ENCODE results near the gene CCL4. TPM values are rescaled to one million over a fixed set of nuclear protein-coding genes. Genes with fewer than 3 reads are reported as not detected.
"Not testable (repeated sequence)": the region's sequence is repeated elsewhere in the genome, so short reads cannot be mapped to it uniquely, and the experiment has no call there.

The CCL4 gene
- total RNA-seq, 4 donors from 2014 or later = 1.0 to 2.5 (median 1.5) TPM

DNA sequence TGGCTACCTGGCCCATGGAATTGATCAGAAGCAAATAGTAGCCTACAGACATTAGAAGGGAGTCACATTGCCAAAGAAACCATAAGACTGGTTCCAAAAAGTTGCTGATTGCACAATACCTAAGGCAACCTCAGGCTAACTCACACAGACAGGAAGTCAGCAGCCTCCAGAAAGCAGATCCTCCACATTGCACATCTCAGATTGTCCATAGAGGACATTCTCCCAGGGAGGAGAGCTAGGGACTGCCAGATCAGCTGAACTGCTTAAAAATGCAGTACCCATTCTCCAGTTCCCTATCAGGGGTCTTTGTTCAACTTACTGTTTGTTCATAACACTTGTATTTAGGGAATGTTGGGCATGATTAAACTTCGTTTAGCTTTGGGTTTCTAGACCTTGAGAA is 17.9 kb upstream of the CCL4 start:
- no peaks in the 10 kb centered on the region for H3K4me1 ChIP-seq
- no peak for TF ChIP-seq POLR2A (IDR thresholded peaks at IDR 0.05)
- no peaks in the 10 kb centered on the region for H3K36me3 ChIP-seq
- intact Hi-C loops (cut with DNase I; ENCODE audit: low total_unique reads) = no loop called here
- H3K27ac ChIP-seq = no peak overlapping the region
- H3K27me3 ChIP-seq = no peaks in the 10 kb centered on the region
- DNase-seq = no peak
- H3K4me3 ChIP-seq = no peak overlapping the region
- H3K9me3 ChIP-seq = no peaks in the 10 kb centered on the region

GRCh38 chr17:36086791-36087190 is 16.8 kb upstream of the CCL4 start:
- Histone ChIP-seq H3K27me3 (no peaks in the 10 kb centered on the region), H3K36me3 (no peaks in the 10 kb centered on the region), H3K4me1 (no peaks in the 10 kb centered on the region), H3K9me3 (no peaks in the 10 kb centered on the region), H3K4me3 (no peak overlapping the region), H3K27ac (no peak overlapping the region)
- no peak for TF ChIP-seq POLR2A (IDR thresholded peaks at IDR 0.05)
- TF ChIP-seq, protein P1, sequence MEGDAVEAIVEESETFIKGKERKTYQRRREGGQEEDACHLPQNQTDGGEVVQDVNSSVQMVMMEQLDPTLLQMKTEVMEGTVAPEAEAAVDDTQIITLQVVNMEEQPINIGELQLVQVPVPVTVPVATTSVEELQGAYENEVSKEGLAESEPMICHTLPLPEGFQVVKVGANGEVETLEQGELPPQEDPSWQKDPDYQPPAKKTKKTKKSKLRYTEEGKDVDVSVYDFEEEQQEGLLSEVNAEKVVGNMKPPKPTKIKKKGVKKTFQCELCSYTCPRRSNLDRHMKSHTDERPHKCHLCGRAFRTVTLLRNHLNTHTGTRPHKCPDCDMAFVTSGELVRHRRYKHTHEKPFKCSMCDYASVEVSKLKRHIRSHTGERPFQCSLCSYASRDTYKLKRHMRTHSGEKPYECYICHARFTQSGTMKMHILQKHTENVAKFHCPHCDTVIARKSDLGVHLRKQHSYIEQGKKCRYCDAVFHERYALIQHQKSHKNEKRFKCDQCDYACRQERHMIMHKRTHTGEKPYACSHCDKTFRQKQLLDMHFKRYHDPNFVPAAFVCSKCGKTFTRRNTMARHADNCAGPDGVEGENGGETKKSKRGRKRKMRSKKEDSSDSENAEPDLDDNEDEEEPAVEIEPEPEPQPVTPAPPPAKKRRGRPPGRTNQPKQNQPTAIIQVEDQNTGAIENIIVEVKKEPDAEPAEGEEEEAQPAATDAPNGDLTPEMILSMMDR (IDR thresholded peaks at IDR 0.05) = no peak
- intact Hi-C loops (cut with DNase I; ENCODE audit: low total_unique reads) = no loop called here
- DNase-seq = no peak

GRCh38 chr17:36087471-36087870 is 16.2 kb upstream of the CCL4 start:
- H3K4me3 ChIP-seq; H3K27ac ChIP-seq; H3K4me1 ChIP-seq; H3K9me3 ChIP-seq; H3K27me3 ChIP-seq; H3K36me3 ChIP-seq; DNase-seq; intact Hi-C loops (cut with DNase I; ENCODE audit: low total_unique reads): not testable (repeated sequence)

GRCh38 chr17:36087897-36088572 is 15.6 kb upstream of the CCL4 start:
- H3K27ac ChIP-seq; H3K27me3 ChIP-seq; DNase-seq; H3K4me3 ChIP-seq; intact Hi-C loops (cut with DNase I; ENCODE audit: low total_unique reads); H3K36me3 ChIP-seq; H3K4me1 ChIP-seq; H3K9me3 ChIP-seq: not testable (repeated sequence)

DNA sequence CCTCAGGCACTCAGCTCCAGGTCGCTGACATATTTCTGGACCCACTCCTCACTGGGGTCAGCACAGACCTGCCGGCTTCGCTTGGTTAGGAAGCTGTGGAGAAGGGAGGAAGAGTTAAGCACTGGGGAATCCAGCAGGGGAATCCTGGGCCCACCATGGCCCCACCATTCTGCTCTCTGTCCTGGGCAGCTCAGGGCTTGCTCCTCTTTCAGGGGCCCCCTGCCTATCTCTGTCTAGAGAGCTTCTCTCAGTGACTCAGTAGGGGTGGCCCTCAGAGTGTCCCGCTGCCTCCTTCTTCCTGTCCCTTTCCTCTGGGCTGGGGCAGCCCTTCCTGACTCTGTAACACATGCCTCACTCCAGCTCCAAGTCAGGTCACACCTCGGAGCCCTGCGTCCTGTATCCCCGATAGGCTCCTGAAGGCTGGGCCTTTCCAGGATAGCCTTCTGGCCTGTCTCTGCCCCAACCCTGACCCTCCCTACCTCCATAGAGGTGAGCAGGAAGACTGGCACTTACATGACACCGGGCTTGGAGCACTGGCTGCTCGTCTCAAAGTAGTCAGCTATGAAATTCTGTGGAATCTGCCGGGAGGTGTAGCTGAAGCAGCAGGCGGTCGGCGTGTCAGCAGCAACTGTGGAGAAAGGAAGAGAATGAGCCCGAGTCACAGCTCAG is 14.8 kb upstream of the CCL4 start:
- TF ChIP-seq, protein P1 (IDR thresholded peaks at IDR 0.05) = no peak
- no peak for TF ChIP-seq POLR2A (IDR thresholded peaks at IDR 0.05)
- no peak overlapping the region for H3K27ac ChIP-seq
- no peaks in the 10 kb centered on the region for H3K36me3 ChIP-seq
- H3K4me1 ChIP-seq = no peaks in the 10 kb centered on the region
- intact Hi-C loops (cut with DNase I; ENCODE audit: low total_unique reads) = no loop called here
- no peaks in the 10 kb centered on the region for H3K9me3 ChIP-seq
- no peak overlapping the region for H3K4me3 ChIP-seq
- DNase-seq = no peak
- H3K27me3 ChIP-seq = no peaks in the 10 kb centered on the region

GRCh38 chr17:36089339-36089865 is 14.2 kb upstream of the CCL4 start:
- no peak for DNase-seq
- Histone ChIP-seq H3K4me1 (no peaks in the 10 kb centered on the region), H3K27ac (no peak overlapping the region), H3K36me3 (no peaks in the 10 kb centered on the region), H3K27me3 (no peaks in the 10 kb centered on the region), H3K4me3 (no peak overlapping the region), H3K9me3 (no peaks in the 10 kb centered on the region)
- intact Hi-C loops (cut with DNase I; ENCODE audit: low total_unique reads) = no loop called here
- TF ChIP-seq POLR2A (IDR thresholded peaks at IDR 0.05) = no peak
- TF ChIP-seq, protein P1 (IDR thresholded peaks at IDR 0.05) = no peak

All from uterus (tissue), 4 donors.